KOPT-K1 (cell line): ENCODE results near the gene MAML3.
A peak's percentile ranks its signal among the peaks of the same experiment; 100 is the strongest.

ENCODE experiments used
- H3K27ac ChIP-seq: fragments of 200-600 bp; sonication (generic); 2 replicates; pipeline ENCODE4 v1.5.1; 2016; ENCODE audit warnings: antibody characterized with exemption, mild to moderate bottlenecking, low read depth, low read length; ENCODE audit not compliant: poor library complexity, severe bottlenecking
- H3K36me3 ChIP-seq: fragments of 200-600 bp; sonication (generic); 2 replicates; pipeline ENCODE4 v1.5.1; 2017; ENCODE audit warnings: antibody characterized with exemption, mild to moderate bottlenecking, low read length, moderate library complexity; ENCODE audit not compliant: insufficient read depth
- H3K9me3 ChIP-seq: fragments of 200-600 bp; sonication (generic); 2 replicates; pipeline ENCODE4 v1.5.1; 2017; ENCODE audit warnings: antibody characterized with exemption, low read length, mild to moderate bottlenecking; ENCODE audit not compliant: insufficient read depth, poor library complexity, severe bottlenecking

MAML3 gene

GRCh38 chr4:140106289-140106844 lies 47.6 kb downstream of the MAML3 start:
- no peak overlapping the region for H3K27ac ChIP-seq
- no peaks in the 10 kb centered on the region for H3K36me3 ChIP-seq
- no peaks in the 10 kb centered on the region for H3K9me3 ChIP-seq

GRCh38 chr4:140105436-140105835 lies 48.5 kb downstream of the MAML3 start:
- H3K27ac ChIP-seq: no peak overlapping the region
- no peaks in the 10 kb centered on the region for H3K36me3 ChIP-seq
- H3K9me3 ChIP-seq: no peaks in the 10 kb centered on the region

- peak overlapping the region; percentile 41 for H3K27ac ChIP-seq
Measured at GRCh38 chr4:140103676-140104075, 50.3 kb downstream of the MAML3 start.

GRCh38 chr4:140102421-140102820 lies 51.6 kb downstream of the MAML3 start:
- no peaks in the 10 kb centered on the region for H3K36me3 ChIP-seq
- H3K27ac ChIP-seq: peak overlapping the region; percentile 18
- no peaks in the 10 kb centered on the region for H3K9me3 ChIP-seq

More at GRCh38 chr4:140103676-140104075, 50.3 kb downstream of the MAML3 start:
- H3K36me3 ChIP-seq: no peaks in the 10 kb centered on the region
- no peaks in the 10 kb centered on the region for H3K9me3 ChIP-seq

- Histone ChIP-seq H3K27ac (peak overlapping the region; percentile 85), H3K36me3 (no peaks in the 10 kb centered on the region), H3K9me3 (no peaks in the 10 kb centered on the region)
Measured at GRCh38 chr4:140100771-140101170, 53.2 kb downstream of the MAML3 start.

- no peaks in the 10 kb centered on the region for H3K9me3 ChIP-seq
- H3K27ac ChIP-seq: peak overlapping the region; percentile 85
- no peaks in the 10 kb centered on the region for H3K36me3 ChIP-seq
Measured at GRCh38 chr4:140099983-140100382, 54.0 kb downstream of the MAML3 start.

GRCh38 chr4:140098455-140099160 lies 55.4 kb downstream of the MAML3 start:
- peak overlapping the region; percentile 85 for H3K27ac ChIP-seq

GRCh38 chr4:140097572-140097971 lies 56.4 kb downstream of the MAML3 start:
- no peaks in the 10 kb centered on the region for H3K9me3 ChIP-seq
- H3K27ac ChIP-seq: peak overlapping the region; percentile 85
- no peaks in the 10 kb centered on the region for H3K36me3 ChIP-seq

More at GRCh38 chr4:140098455-140099160, 55.4 kb downstream of the MAML3 start:
- no peaks in the 10 kb centered on the region for H3K9me3 ChIP-seq
- no peaks in the 10 kb centered on the region for H3K36me3 ChIP-seq

GRCh38 chr4:140096921-140097320 lies 57.1 kb downstream of the MAML3 start:
- peak overlapping the region; percentile 85 for H3K27ac ChIP-seq

GRCh38 chr4:140096483-140096861 lies 57.5 kb downstream of the MAML3 start:
- Histone ChIP-seq H3K27ac (peak overlapping the region; percentile 85), H3K36me3 (no peaks in the 10 kb centered on the region)

More at GRCh38 chr4:140096921-140097320, 57.1 kb downstream of the MAML3 start:
- H3K9me3 ChIP-seq: no peaks in the 10 kb centered on the region
- no peaks in the 10 kb centered on the region for H3K36me3 ChIP-seq

GRCh38 chr4:140095694-140096482 lies 58.1 kb downstream of the MAML3 start:
- Histone ChIP-seq H3K9me3 (no peaks in the 10 kb centered on the region), H3K36me3 (no peaks in the 10 kb centered on the region), H3K27ac (peak overlapping the region; percentile 85)

More at GRCh38 chr4:140096483-140096861, 57.5 kb downstream of the MAML3 start:
- no peaks in the 10 kb centered on the region for H3K9me3 ChIP-seq

- H3K36me3 ChIP-seq: no peaks in the 10 kb centered on the region
- H3K27ac ChIP-seq: peak overlapping the region; percentile 85
- no peaks in the 10 kb centered on the region for H3K9me3 ChIP-seq
Measured at GRCh38 chr4:140094438-140095420, 59.3 kb downstream of the MAML3 start.

- Histone ChIP-seq H3K36me3 (no peaks in the 10 kb centered on the region), H3K27ac (no peak overlapping the region)
Measured at GRCh38 chr4:140092094-140092851, 61.7 kb downstream of the MAML3 start.

GRCh38 chr4:140091305-140091704 lies 62.7 kb downstream of the MAML3 start:
- H3K27ac ChIP-seq: no peak overlapping the region
- no peaks in the 10 kb centered on the region for H3K36me3 ChIP-seq
- no peaks in the 10 kb centered on the region for H3K9me3 ChIP-seq

More at GRCh38 chr4:140092094-140092851, 61.7 kb downstream of the MAML3 start:
- no peaks in the 10 kb centered on the region for H3K9me3 ChIP-seq
